ENCODE data around the gene PHKB.

- no peak for TF ChIP-seq CTCF (optimal IDR thresholded peaks at IDR 0.05 in 1 of 3, IDR thresholded peaks at IDR 0.05 in 1 of 3, conservative IDR thresholded peaks at IDR 0.05 in 1 of 3; ENCODE audit: extremely low read depth in 1 of 3, insufficient read depth in 2 of 3, low read length in 3 of 3)
- TF ChIP-seq EZH2 (IDR thresholded peaks at IDR 0.05; ENCODE audit: low read length) = no peak
Measured at GRCh38 chr16:47644661-47645060, 183.5 kb downstream of the PHKB start.
